Activated naive CD4-positive, alpha-beta T cell treated with anti-CD3 and anti-CD28 coated beads, Interleukin-2, amount 10 ng/mL, durations not matched to agents 5 hours and 36 hours (primary cell): ENCODE data around the gene SLC25A31. TPM values are rescaled to one million over a fixed set of nuclear protein-coding genes. Genes with fewer than 3 reads are reported as not detected.

Source experiments
- total RNA-seq, 2 experiments: library from RNA; stranded (reverse); gene quantifications; one replicate each; pipeline ENCODE4 v1.2.3, GENCODE V29; 2021

Gene SLC25A31
- not detected for total RNA-seq

DNA sequence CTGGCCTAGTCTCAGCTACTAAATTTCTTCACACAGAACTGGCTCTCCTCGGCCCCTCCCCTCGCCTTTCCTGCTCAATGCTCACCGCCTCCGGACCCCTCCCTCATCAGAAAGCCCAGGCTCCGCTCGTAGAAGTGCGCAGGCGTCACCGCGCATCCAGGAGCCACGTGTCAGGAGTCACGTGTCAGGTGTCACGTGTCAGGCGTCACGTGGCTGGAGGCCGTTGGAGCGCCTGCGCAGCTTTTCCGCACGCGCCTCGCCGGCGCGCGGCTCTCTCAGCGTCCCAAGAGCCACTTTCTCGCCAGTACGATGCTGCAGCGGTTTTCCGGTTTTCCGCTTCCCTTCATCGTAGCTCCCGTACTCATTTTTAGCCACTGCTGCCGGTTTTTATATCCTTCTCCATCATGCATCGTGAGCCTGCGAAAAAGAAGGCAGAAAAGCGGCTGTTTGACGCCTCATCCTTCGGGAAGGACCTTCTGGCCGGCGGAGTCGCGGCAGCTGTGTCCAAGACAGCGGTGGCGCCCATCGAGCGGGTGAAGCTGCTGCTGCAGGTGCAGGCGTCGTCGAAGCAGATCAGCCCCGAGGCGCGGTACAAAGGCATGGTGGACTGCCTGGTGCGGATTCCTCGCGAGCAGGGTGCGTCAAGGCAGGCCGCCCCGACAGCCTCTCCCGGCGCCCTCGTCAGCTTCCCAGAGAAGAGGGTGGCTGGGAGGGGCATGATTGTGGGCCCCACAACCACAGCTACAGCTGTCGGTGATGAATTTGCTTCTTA is at the start of gene SLC25A31:
Gene SLC25A31 (plus strand): TSS at position 259 of the 772 bp plus-strand sequence. CDS start 146 bp downstream, at position 405.

DNA sequence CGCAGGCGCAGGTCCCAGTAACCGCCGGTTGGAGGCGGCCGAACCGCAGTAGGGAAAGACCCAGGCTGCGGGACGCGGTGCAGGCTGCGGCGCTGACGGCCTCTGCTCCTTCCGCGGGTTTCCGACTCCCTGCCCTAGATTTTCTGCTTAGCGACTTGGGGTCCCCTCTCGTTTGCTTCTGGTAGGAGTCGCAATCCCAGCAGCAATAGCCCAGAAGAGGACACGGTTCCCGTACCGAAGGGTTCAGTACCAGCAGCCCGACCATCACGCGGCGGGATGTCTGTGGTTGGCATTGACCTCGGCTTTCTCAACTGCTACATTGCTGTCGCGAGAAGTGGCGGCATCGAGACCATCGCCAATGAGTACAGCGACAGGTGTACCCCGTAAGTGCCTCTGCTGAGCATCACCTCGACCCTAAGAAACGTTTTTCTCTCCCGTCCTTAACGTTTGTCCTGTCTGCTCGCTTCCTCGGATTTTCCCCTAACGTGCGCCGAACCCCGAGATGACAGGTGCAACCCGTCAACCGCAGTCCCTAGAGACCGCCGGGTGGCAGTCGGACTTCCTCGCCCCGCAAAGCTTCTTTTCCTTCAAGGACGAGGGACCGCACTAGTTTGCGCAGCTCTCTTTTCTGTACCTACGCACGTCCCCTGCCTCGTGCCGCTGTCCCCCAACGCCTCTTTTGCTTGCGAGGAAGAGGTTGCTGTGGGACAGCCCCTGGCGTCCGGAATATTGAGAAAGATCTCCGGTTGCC is 52.2 kb downstream of the SLC25A31 start, which contains the start of gene HSPA4L:
Gene HSPA4L (plus strand): TSS at position 48 of the 751 bp plus-strand sequence. CDS start 229 bp downstream, at position 277.

Other genes starting within 250 kb of the SLC25A31 start
- gene INTU, start 97.4 kb upstream of the SLC25A31 start, total RNA-seq, result not detected
- under 1 TPM; 0.30 to 0.31 TPM for gene HSPA4L, start 51.9 kb downstream of the SLC25A31 start, total RNA-seq
- gene PLK4, start 150.5 kb downstream of the SLC25A31 start, total RNA-seq, result 10 to 100 TPM; 40.1 to 40.8 TPM
- 10 to 100 TPM; 20.0 to 21.3 TPM for gene MFSD8, start 234.8 kb downstream of the SLC25A31 start, total RNA-seq
- 10 to 100 TPM; 26.4 to 26.8 TPM for gene ABHD18, start 235.0 kb downstream of the SLC25A31 start, total RNA-seq